SK-N-SH treated with all-trans-retinoic acid at 6 μM for 48 hours (cell line): ENCODE measurements around the gene ARID1B.

Experiments used
- ATAC-seq: fragments of 200-7000 bp; cut with Tn5 transposase; 3 replicates; pipeline ENCODE4 v1.9.1; 2020; ENCODE audit warnings: mild to moderate bottlenecking, moderate library complexity
- ARNTL ChIP-seq: fragments of 450-650 bp; formaldehyde crosslinking; IDR thresholded peaks from 2 replicates; pipeline ENCODE4 v1.5.0; 2020; ENCODE audit warnings: low read depth, mild to moderate bottlenecking, moderate library complexity, borderline replicate concordance
- BACH2 ChIP-seq: fragments of 250-450 bp; sonication (Bioruptor Pico); IDR thresholded peaks from 2 replicates; pipeline ENCODE4 v1.9.0; 2021; ENCODE audit warnings: mild to moderate bottlenecking, borderline replicate concordance
- CSDC2 ChIP-seq: fragments of 250-450 bp; sonication (Bioruptor Pico); IDR thresholded peaks from 2 replicates; pipeline ENCODE4 v1.5.0; 2020; ENCODE audit warnings: mild to moderate bottlenecking, moderate library complexity
- OSR1 ChIP-seq: fragments of 250-450 bp; sonication (Bioruptor Pico); IDR thresholded peaks from 2 replicates; pipeline ENCODE4 v1.8.0; 2022; ENCODE audit warnings: moderate library complexity, mild to moderate bottlenecking, inconsistent platforms
- RARB ChIP-seq: fragments of 250-450 bp; sonication (Bioruptor Pico); IDR thresholded peaks from 2 replicates; pipeline ENCODE4 v1.8.0; 2021; ENCODE audit warnings: mild to moderate bottlenecking, moderate library complexity
- ZC3H10 ChIP-seq: fragments of 250-450 bp; sonication (Bioruptor Pico); IDR thresholded peaks from 2 replicates; pipeline ENCODE4 v1.5.1; 2021; ENCODE audit warnings: mild to moderate bottlenecking, moderate library complexity
- ZFP3 ChIP-seq: fragments of 250-450 bp; sonication (Bioruptor Pico); IDR thresholded peaks from 2 replicates; pipeline ENCODE4 v1.5.0; 2020; ENCODE audit warnings: mild to moderate bottlenecking, moderate library complexity
- ZFP30 ChIP-seq: fragments of 450-650 bp; formaldehyde crosslinking; IDR thresholded peaks from 2 replicates; pipeline ENCODE4 v1.5.0; 2022; ENCODE audit warnings: mild to moderate bottlenecking, moderate library complexity
- ZNF565 ChIP-seq: fragments of 450-650 bp; formaldehyde crosslinking; conservative IDR thresholded peaks from 2 replicates; pipeline ENCODE4 v1.5.0; 2020; ENCODE audit warnings: low read depth, mild to moderate bottlenecking, moderate library complexity
- ZNF8 ChIP-seq: fragments of 450-650 bp; formaldehyde crosslinking; IDR thresholded peaks from 2 replicates; pipeline ENCODE4 v1.5.0; 2020; ENCODE audit warnings: mild to moderate bottlenecking, moderate library complexity
- TF ChIP-seq, protein P1 (sequence below): fragments of 250-450 bp; sonication (Bioruptor Pico); IDR thresholded peaks from 2 replicates; pipeline ENCODE4 v1.8.0; 2021; ENCODE audit warnings: low read depth, mild to moderate bottlenecking, moderate library complexity, borderline replicate concordance
- TF ChIP-seq, protein P2 (sequence below): fragments of 250-450 bp; sonication (Bioruptor Pico); IDR thresholded peaks from 2 replicates; pipeline ENCODE4 v1.5.1; 2021; ENCODE audit warnings: mild to moderate bottlenecking, moderate library complexity
- TF ChIP-seq, protein P3 (sequence below): fragments of 250-450 bp; sonication (Bioruptor Pico); IDR thresholded peaks from 2 replicates; pipeline ENCODE4 v1.5.0; 2020; ENCODE audit warnings: mild to moderate bottlenecking, moderate library complexity
- TF ChIP-seq, protein P4 (sequence below): fragments of 250-450 bp; sonication (Bioruptor Pico); IDR thresholded peaks from 2 replicates; pipeline ENCODE4 v1.8.0; 2020; ENCODE audit warnings: mild to moderate bottlenecking, moderate library complexity, borderline replicate concordance

ARID1B gene

GRCh38 chr6:157203312-157203744 is 426.1 kb downstream of the ARID1B start:
- TF ChIP-seq BACH2 (no peak), ZFP30 (CRISPR knock-in tag) (no peak), RARB (no peak), ARNTL (no peak)
- TF ChIP-seq, protein P1, sequence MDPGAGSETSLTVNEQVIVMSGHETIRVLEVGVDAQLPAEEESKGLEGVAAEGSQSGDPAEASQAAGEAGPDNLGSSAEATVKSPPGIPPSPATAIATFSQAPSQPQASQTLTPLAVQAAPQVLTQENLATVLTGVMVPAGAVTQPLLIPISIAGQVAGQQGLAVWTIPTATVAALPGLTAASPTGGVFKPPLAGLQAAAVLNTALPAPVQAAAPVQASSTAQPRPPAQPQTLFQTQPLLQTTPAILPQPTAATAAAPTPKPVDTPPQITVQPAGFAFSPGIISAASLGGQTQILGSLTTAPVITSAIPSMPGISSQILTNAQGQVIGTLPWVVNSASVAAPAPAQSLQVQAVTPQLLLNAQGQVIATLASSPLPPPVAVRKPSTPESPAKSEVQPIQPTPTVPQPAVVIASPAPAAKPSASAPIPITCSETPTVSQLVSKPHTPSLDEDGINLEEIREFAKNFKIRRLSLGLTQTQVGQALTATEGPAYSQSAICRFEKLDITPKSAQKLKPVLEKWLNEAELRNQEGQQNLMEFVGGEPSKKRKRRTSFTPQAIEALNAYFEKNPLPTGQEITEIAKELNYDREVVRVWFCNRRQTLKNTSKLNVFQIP (CRISPR knock-in tag), result no peak
- TF ChIP-seq, protein P2, sequence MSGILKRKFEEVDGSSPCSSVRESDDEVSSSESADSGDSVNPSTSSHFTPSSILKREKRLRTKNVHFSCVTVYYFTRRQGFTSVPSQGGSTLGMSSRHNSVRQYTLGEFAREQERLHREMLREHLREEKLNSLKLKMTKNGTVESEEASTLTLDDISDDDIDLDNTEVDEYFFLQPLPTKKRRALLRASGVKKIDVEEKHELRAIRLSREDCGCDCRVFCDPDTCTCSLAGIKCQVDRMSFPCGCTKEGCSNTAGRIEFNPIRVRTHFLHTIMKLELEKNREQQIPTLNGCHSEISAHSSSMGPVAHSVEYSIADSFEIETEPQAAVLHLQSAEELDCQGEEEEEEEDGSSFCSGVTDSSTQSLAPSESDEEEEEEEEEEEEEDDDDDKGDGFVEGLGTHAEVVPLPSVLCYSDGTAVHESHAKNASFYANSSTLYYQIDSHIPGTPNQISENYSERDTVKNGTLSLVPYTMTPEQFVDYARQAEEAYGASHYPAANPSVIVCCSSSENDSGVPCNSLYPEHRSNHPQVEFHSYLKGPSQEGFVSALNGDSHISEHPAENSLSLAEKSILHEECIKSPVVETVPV, result no peak
- no peak for ATAC-seq

DNA sequence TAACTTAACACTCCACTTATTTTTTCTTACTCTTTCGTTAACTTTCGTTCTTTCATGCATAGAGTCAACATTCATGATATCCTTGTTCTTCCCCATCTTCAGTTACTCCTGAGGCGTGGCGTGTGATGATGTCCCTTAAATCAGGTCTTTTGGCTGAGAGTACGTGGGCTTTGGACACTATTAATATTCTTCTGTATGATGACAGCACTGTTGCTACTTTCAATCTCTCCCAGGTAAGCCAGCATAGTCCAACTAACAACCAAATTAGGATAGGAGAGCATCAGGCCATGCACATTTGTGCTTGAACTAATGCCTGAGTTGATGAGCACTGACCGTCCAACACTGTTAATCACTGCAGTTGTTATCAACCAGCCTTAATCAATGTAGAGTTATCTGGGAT is 426.6 kb downstream of the ARID1B start:
- no peak for ATAC-seq
- TF ChIP-seq OSR1 (CRISPR knock-in tag) (no peak), ARNTL (no peak), RARB (no peak), ZC3H10 (CRISPR knock-in tag) (no peak), BACH2 (no peak)
- TF ChIP-seq, protein P3, sequence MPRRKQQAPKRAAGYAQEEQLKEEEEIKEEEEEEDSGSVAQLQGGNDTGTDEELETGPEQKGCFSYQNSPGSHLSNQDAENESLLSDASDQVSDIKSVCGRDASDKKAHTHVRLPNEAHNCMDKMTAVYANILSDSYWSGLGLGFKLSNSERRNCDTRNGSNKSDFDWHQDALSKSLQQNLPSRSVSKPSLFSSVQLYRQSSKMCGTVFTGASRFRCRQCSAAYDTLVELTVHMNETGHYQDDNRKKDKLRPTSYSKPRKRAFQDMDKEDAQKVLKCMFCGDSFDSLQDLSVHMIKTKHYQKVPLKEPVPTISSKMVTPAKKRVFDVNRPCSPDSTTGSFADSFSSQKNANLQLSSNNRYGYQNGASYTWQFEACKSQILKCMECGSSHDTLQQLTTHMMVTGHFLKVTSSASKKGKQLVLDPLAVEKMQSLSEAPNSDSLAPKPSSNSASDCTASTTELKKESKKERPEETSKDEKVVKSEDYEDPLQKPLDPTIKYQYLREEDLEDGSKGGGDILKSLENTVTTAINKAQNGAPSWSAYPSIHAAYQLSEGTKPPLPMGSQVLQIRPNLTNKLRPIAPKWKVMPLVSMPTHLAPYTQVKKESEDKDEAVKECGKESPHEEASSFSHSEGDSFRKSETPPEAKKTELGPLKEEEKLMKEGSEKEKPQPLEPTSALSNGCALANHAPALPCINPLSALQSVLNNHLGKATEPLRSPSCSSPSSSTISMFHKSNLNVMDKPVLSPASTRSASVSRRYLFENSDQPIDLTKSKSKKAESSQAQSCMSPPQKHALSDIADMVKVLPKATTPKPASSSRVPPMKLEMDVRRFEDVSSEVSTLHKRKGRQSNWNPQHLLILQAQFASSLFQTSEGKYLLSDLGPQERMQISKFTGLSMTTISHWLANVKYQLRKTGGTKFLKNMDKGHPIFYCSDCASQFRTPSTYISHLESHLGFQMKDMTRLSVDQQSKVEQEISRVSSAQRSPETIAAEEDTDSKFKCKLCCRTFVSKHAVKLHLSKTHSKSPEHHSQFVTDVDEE (CRISPR knock-in tag), result no peak
- TF ChIP-seq, protein P4, sequence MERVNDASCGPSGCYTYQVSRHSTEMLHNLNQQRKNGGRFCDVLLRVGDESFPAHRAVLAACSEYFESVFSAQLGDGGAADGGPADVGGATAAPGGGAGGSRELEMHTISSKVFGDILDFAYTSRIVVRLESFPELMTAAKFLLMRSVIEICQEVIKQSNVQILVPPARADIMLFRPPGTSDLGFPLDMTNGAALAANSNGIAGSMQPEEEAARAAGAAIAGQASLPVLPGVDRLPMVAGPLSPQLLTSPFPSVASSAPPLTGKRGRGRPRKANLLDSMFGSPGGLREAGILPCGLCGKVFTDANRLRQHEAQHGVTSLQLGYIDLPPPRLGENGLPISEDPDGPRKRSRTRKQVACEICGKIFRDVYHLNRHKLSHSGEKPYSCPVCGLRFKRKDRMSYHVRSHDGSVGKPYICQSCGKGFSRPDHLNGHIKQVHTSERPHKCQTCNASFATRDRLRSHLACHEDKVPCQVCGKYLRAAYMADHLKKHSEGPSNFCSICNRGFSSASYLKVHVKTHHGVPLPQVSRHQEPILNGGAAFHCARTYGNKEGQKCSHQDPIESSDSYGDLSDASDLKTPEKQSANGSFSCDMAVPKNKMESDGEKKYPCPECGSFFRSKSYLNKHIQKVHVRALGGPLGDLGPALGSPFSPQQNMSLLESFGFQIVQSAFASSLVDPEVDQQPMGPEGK (CRISPR knock-in tag), result no peak

DNA sequence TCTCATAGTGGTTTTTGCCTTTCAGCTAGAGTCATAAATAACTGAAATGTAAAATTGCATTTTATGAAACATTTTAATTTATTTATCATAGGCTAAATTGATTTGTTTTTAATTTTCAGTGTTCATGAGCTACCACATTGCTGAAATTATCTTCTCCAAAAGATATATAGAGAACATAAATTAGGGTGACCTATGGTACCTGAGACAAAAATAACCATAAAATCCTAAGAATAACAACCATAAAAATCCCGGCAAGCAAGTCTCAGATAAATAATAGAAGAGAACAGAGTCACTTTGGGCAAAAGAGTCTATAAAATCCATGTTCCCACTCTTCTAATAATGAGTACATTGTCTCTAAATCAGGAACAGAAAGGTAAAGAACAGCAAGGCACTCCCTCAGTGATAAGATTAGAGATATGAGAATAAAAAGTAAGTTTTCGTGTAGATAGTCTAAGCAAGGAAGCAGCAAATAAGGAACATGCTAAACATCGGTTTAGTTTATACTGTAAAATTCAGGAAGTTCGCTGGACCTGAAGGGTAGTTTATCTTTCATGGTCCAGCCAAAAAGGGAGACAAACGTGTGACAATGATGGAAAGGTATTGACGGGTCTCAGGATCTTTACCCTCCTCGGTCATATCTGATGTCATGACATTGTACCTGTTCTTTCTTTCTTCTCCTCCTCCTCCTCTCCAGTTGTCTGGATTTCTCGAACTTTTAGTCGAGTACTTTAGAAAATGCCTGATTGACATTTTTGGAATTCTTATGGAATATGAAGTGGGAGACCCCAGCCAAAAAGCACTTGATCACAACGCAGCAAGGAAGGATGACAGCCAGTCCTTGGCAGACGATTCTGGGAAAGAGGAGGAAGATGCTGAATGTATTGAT is 428.5 kb downstream of the ARID1B start:
- no peak for ATAC-seq

More for the DNA sequence above, 428.5 kb downstream of the ARID1B start:
- TF ChIP-seq, protein P1 (CRISPR knock-in tag), result no peak
- TF ChIP-seq, protein P4 (CRISPR knock-in tag), result no peak
- no peak for TF ChIP-seq ZFP3 (CRISPR knock-in tag)
- no peak for TF ChIP-seq CSDC2
- no peak for TF ChIP-seq ZNF8 (CRISPR knock-in tag)
- TF ChIP-seq ZNF565, result no peak
- TF ChIP-seq, protein P2, result no peak
